ENCODE data around the gene HYOU1.
"Not testable (repeated sequence)": the region's sequence is repeated elsewhere in the genome, so short reads cannot be mapped to it uniquely, and the experiment has no call there.

The HYOU1 gene

GRCh38 chr11:119087123-119087522 is 30.1 kb upstream of the HYOU1 start:
- DNase-seq = peak; percentile 75

- peak; percentile 91 for DNase-seq
These were observed 28.4 kb upstream of the HYOU1 start for GRCh38 chr11:119085437-119085847.

- DNase-seq = peak; percentile 97
These were observed 27.8 kb upstream of the HYOU1 start, which contains the start of gene HMBS for GRCh38 chr11:119084663-119085436. Gene HMBS (plus strand): TSS chr11:119084881. CDS start chr11:119085034, 153 bp downstream.

GRCh38 chr11:119081682-119082260 is 24.8 kb upstream of the HYOU1 start:
- DNase-seq = no peak

- no peak for DNase-seq
These were observed 21.8 kb upstream of the HYOU1 start for GRCh38 chr11:119078675-119079420.

GRCh38 chr11:119077839-119078238 is 20.8 kb upstream of the HYOU1 start:
- no peak for DNase-seq

- peak; percentile 99 for DNase-seq
These were observed 10.6 kb upstream of the HYOU1 start, which contains the start of gene VPS11 for GRCh38 chr11:119067371-119068222. Gene VPS11 (plus strand): TSS chr11:119067818. CDS start chr11:119067824, 6 bp downstream.

- peak; percentile 86 for DNase-seq
These were observed 8.4 kb upstream of the HYOU1 start for GRCh38 chr11:119065369-119065768.

GRCh38 chr11:119062779-119063178 is 5.8 kb upstream of the HYOU1 start:
- DNase-seq = peak; percentile 75

- DNase-seq = no peak
These were observed 4.3 kb upstream of the HYOU1 start for GRCh38 chr11:119061256-119061655.

GRCh38 chr11:119059128-119059527 is 2.1 kb upstream of the HYOU1 start:
- not testable (repeated sequence) for DNase-seq

GRCh38 chr11:119056421-119056999 is 495 bp downstream of the HYOU1 start:
- DNase-seq = peak; percentile 28

- DNase-seq = peak; percentile 78
These were observed 1.1 kb downstream of the HYOU1 start for GRCh38 chr11:119055901-119056300.

- DNase-seq = no peak
These were observed 2.6 kb downstream of the HYOU1 start for GRCh38 chr11:119054418-119054817.

GRCh38 chr11:119052163-119052814 is 4.7 kb downstream of the HYOU1 start:
- DNase-seq = no peak

- DNase-seq = no peak
These were observed 5.4 kb downstream of the HYOU1 start for GRCh38 chr11:119051440-119052162.

GRCh38 chr11:119049081-119049480 is 7.9 kb downstream of the HYOU1 start:
- no peak for DNase-seq

- no peak for DNase-seq
These were observed 8.4 kb downstream of the HYOU1 start for GRCh38 chr11:119048644-119049043.

- DNase-seq = no peak
These were observed 9.8 kb downstream of the HYOU1 start for GRCh38 chr11:119047205-119047604.

- DNase-seq = no peak
These were observed 10.5 kb downstream of the HYOU1 start for GRCh38 chr11:119046489-119046888.

GRCh38 chr11:119044708-119045107 is 12.3 kb downstream of the HYOU1 start:
- no peak for DNase-seq

Data from hematopoietic multipotent progenitor cell treated with erythropoietin and hydrocortisone succinate and interleukin-3 and kit ligand, for 6 days (in vitro differentiated cells).